Neural cell (in vitro differentiated cells): ENCODE data around the gene HEBP2. TPM values are rescaled to one million over a fixed set of nuclear protein-coding genes. Genes with fewer than 3 reads are reported as not detected.

Experiments used
- H2AFZ ChIP-seq: fragments of 200-600, 300-800 bp; sonication (generic), shearing (Covaris generic); 2 replicates; pipeline ENCODE4 v1.6.0; 2014; ENCODE audit warnings: low read depth, mild to moderate bottlenecking, antibody characterized with exemption, low read length, moderate library complexity
- H3F3A ChIP-seq: fragments of 200-600 bp; shearing (Covaris generic); 2 replicates; pipeline ENCODE4 v1.6.1; 2016; ENCODE audit warnings: mild to moderate bottlenecking, moderate library complexity, mixed read lengths, antibody characterized with exemption, low read length; ENCODE audit not compliant: insufficient read depth, poor library complexity, severe bottlenecking
- H3K27ac ChIP-seq: fragments of 200-600, 300-800 bp; sonication (generic), shearing (Covaris generic); 2 replicates; pipeline ENCODE4 v1.5.1; 2014; ENCODE audit warnings: mild to moderate bottlenecking, low read length, moderate library complexity
- H3K27me3 ChIP-seq: fragments of 300-800, 200-600 bp; sonication (generic), shearing (Covaris generic); 2 replicates; pipeline ENCODE4 v1.6.0; 2014; ENCODE audit warnings: mild to moderate bottlenecking, low read depth, low read length, moderate library complexity; ENCODE audit not compliant: insufficient read depth
- H3K36me3 ChIP-seq: fragments of 300-800, 200-600 bp; sonication (generic), shearing (Covaris generic); 2 replicates; pipeline ENCODE4 v1.5.1; 2014; ENCODE audit warnings: mild to moderate bottlenecking, antibody characterized with exemption, low read length, moderate library complexity; ENCODE audit not compliant: insufficient read depth
- H3K4me2 ChIP-seq: fragments of 300-800, 200-600 bp; sonication (generic), shearing (Covaris generic); 2 replicates; pipeline ENCODE4 v1.6.0; 2014; ENCODE audit warnings: mild to moderate bottlenecking, low read length
- H3K4me3 ChIP-seq: fragments of 300-800, 200-600 bp; sonication (generic), shearing (Covaris generic); 2 replicates; pipeline ENCODE4 v1.5.1; 2014; ENCODE audit warnings: mild to moderate bottlenecking, low read length, moderate library complexity
- H3K79me2 ChIP-seq: fragments of 200-600 bp; shearing (Covaris generic); replicated peaks from 2 replicates; pipeline ENCODE4 v1.6.0; 2014; ENCODE audit warnings: mild to moderate bottlenecking, low read length, moderate library complexity; ENCODE audit not compliant: insufficient read depth
- H3K9ac ChIP-seq: fragments of 300-800, 200-600 bp; sonication (generic), shearing (Covaris generic); 2 replicates; pipeline ENCODE4 v1.6.1; 2016; ENCODE audit warnings: mild to moderate bottlenecking, low read length, mixed read lengths
- H3K9me2 ChIP-seq: fragments of 200-600 bp; shearing (Covaris generic); 2 replicates; pipeline ENCODE4 v1.6.1; 2016; ENCODE audit warnings: mild to moderate bottlenecking, low read length, mixed read lengths; ENCODE audit not compliant: insufficient read depth
- H3K9me3 ChIP-seq: fragments of 200-600, 300-800 bp; sonication (generic), shearing (Covaris generic); 2 replicates; pipeline ENCODE4 v1.6.1; 2016; ENCODE audit warnings: mild to moderate bottlenecking, mixed run types, low read length, moderate library complexity, mixed read lengths
- H4K20me1 ChIP-seq: fragments of 200-600 bp; shearing (Covaris generic); 2 replicates; pipeline ENCODE4 v1.6.1; 2016; ENCODE audit warnings: mild to moderate bottlenecking, mixed run types; ENCODE audit not compliant: insufficient read depth
- EP300 ChIP-seq: fragments of 450-650 bp; conservative IDR thresholded peaks from 2 replicates; pipeline ENCODE4 v1.6.1; 2014; ENCODE audit warnings: antibody characterized with exemption, mild to moderate bottlenecking, moderate library complexity; ENCODE audit not compliant: poor library complexity, severe bottlenecking
- EZH2 ChIP-seq: fragments of 200-600, 300-800 bp; shearing (Covaris generic), sonication (generic); IDR thresholded peaks from 2 replicates; pipeline ENCODE4 v1.6.1; 2014; ENCODE audit warnings: antibody characterized with exemption, low read length, borderline replicate concordance, mild to moderate bottlenecking; ENCODE audit not compliant: insufficient read depth, poor library complexity, severe bottlenecking
- MXI1 ChIP-seq: fragments of 450-650 bp; conservative IDR thresholded peaks from 2 replicates; pipeline ENCODE4 v1.6.1; 2014; ENCODE audit warnings: antibody characterized with exemption, mild to moderate bottlenecking; ENCODE audit not compliant: poor library complexity, severe bottlenecking
- POLR2AphosphoS5 ChIP-seq: IDR thresholded peaks from 2 replicates; pipeline ENCODE4 v1.6.1; 2012
- RAD21 ChIP-seq: fragments of 450-650 bp; conservative IDR thresholded peaks from 2 replicates; pipeline ENCODE4 v1.6.1; 2014; ENCODE audit warnings: antibody characterized with exemption, mild to moderate bottlenecking, moderate library complexity
- SMC3 ChIP-seq: fragments of 450-650 bp; conservative IDR thresholded peaks from 2 replicates; pipeline ENCODE4 v1.6.1; 2014; ENCODE audit warnings: antibody characterized with exemption, mild to moderate bottlenecking, moderate library complexity; ENCODE audit not compliant: poor library complexity
- TAF1 ChIP-seq: IDR thresholded peaks from 2 replicates; pipeline ENCODE4 v1.6.1; 2012; ENCODE audit warnings: low read depth
- polyA plus RNA-seq: library from polyadenylated mRNA; depleted of rRNA; stranded (reverse); fragments of >200 nt; gene quantifications from 2 replicates; pipeline ENCODE4 v1.2.3, GENCODE V29; 2014
- TF ChIP-seq, protein P1 (sequence below): IDR thresholded peaks from 2 replicates; pipeline ENCODE4 v1.6.1; 2012; ENCODE audit warnings: borderline replicate concordance
- TF ChIP-seq, protein P2 (sequence below): fragments of 450-650 bp; IDR thresholded peaks from 2 replicates; pipeline ENCODE4 v1.5.1; 2014; ENCODE audit warnings: antibody characterized with exemption, mild to moderate bottlenecking, moderate library complexity; ENCODE audit not compliant: poor library complexity, severe bottlenecking

Gene HEBP2
- polyA plus RNA-seq, 1 donor from 2014 or later = 3.0 TPM

DNA sequence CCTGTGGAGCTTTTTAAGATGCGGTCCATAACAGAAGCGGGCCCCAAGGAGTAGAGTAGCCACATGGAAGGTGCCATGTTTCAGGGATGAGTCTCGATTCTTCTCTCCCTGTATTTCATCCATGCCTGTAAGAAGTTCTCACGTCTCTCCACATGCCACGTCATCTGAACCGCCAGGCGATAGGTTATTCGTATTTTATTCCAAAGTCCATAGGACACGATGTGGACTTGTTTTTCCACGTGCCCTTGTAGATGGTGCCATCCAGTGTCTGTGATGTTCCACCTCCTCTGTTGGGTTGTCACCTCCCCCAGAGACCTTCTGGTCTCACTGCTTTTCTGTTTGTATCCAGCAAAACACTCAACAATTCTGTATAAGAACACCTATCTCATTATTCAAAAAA is 17.6 kb downstream of the HEBP2 start:
- H3K4me2 ChIP-seq = no peak overlapping the region
- H2AFZ ChIP-seq = no peak overlapping the region
- no peak overlapping the region for H3K27ac ChIP-seq
- no peaks in the 10 kb centered on the region for H3K9me2 ChIP-seq
- TF ChIP-seq POLR2AphosphoS5 (no peak), RAD21 (no peak), EP300 (no peak), EZH2 (no peak), SMC3 (no peak), TAF1 (no peak)
- TF ChIP-seq, protein P1, sequence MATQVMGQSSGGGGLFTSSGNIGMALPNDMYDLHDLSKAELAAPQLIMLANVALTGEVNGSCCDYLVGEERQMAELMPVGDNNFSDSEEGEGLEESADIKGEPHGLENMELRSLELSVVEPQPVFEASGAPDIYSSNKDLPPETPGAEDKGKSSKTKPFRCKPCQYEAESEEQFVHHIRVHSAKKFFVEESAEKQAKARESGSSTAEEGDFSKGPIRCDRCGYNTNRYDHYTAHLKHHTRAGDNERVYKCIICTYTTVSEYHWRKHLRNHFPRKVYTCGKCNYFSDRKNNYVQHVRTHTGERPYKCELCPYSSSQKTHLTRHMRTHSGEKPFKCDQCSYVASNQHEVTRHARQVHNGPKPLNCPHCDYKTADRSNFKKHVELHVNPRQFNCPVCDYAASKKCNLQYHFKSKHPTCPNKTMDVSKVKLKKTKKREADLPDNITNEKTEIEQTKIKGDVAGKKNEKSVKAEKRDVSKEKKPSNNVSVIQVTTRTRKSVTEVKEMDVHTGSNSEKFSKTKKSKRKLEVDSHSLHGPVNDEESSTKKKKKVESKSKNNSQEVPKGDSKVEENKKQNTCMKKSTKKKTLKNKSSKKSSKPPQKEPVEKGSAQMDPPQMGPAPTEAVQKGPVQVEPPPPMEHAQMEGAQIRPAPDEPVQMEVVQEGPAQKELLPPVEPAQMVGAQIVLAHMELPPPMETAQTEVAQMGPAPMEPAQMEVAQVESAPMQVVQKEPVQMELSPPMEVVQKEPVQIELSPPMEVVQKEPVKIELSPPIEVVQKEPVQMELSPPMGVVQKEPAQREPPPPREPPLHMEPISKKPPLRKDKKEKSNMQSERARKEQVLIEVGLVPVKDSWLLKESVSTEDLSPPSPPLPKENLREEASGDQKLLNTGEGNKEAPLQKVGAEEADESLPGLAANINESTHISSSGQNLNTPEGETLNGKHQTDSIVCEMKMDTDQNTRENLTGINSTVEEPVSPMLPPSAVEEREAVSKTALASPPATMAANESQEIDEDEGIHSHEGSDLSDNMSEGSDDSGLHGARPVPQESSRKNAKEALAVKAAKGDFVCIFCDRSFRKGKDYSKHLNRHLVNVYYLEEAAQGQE = no peak
- TF ChIP-seq, protein P2, sequence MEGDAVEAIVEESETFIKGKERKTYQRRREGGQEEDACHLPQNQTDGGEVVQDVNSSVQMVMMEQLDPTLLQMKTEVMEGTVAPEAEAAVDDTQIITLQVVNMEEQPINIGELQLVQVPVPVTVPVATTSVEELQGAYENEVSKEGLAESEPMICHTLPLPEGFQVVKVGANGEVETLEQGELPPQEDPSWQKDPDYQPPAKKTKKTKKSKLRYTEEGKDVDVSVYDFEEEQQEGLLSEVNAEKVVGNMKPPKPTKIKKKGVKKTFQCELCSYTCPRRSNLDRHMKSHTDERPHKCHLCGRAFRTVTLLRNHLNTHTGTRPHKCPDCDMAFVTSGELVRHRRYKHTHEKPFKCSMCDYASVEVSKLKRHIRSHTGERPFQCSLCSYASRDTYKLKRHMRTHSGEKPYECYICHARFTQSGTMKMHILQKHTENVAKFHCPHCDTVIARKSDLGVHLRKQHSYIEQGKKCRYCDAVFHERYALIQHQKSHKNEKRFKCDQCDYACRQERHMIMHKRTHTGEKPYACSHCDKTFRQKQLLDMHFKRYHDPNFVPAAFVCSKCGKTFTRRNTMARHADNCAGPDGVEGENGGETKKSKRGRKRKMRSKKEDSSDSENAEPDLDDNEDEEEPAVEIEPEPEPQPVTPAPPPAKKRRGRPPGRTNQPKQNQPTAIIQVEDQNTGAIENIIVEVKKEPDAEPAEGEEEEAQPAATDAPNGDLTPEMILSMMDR = no peak
- H4K20me1 ChIP-seq = no peaks in the 10 kb centered on the region
- no peaks in the 10 kb centered on the region for H3K79me2 ChIP-seq
- H3K9me3 ChIP-seq = no peaks in the 10 kb centered on the region
- H3K9ac ChIP-seq = no peak overlapping the region
- no peaks in the 10 kb centered on the region for H3K27me3 ChIP-seq
- H3F3A ChIP-seq = no peaks in the 10 kb centered on the region
- no peak overlapping the region for H3K4me3 ChIP-seq
- no peaks in the 10 kb centered on the region for H3K36me3 ChIP-seq

DNA sequence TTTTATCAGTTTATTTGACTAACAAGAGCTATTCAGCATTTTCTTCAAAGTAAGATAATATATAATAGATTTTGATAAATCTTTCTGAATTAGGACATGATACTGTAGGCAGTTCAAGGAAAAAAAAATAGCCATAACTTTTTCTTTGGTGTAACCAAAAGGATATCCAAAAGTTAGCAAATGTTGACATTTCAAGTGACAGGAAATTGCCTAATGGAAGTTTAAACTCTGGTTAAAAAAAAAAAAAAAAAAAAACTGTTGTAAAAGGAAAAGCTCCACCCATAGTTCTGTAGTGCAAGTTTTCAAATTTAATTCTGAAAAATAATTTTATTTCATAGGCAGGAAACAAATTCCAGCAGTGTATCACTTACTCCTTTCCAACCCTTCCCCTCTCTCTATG is 18.8 kb downstream of the HEBP2 start:
- H3K9me3 ChIP-seq = no peaks in the 10 kb centered on the region
- H3K79me2 ChIP-seq = no peaks in the 10 kb centered on the region
- H3K9me2 ChIP-seq = no peaks in the 10 kb centered on the region
- H3K36me3 ChIP-seq = no peaks in the 10 kb centered on the region
- H2AFZ ChIP-seq = no peak overlapping the region
- H3K9ac ChIP-seq = no peak overlapping the region
- no peak overlapping the region for H3K4me2 ChIP-seq
- H3K27me3 ChIP-seq = no peaks in the 10 kb centered on the region
- H3K27ac ChIP-seq = no peak overlapping the region
- no peaks in the 10 kb centered on the region for H3F3A ChIP-seq
- H3K4me3 ChIP-seq = no peak overlapping the region
- TF ChIP-seq, protein P2 = no peak
- no peak for TF ChIP-seq MXI1
- TF ChIP-seq, protein P1 = no peak
- no peak for TF ChIP-seq POLR2AphosphoS5
- no peak for TF ChIP-seq SMC3
- TF ChIP-seq EZH2 = no peak
- no peak for TF ChIP-seq EP300
- no peak for TF ChIP-seq TAF1
- TF ChIP-seq RAD21 = no peak
- no peaks in the 10 kb centered on the region for H4K20me1 ChIP-seq
